Transverse colon (tissue), 4 donors: Measurements from ENCODE around the gene HIVEP2. TPM values are rescaled to one million over a fixed set of nuclear protein-coding genes. Genes with fewer than 3 reads are reported as not detected.

Experiments
- DNase-seq: peaks from one replicate; pipeline ENCODE4 v3.0.0-alpha.2; 2019
- H3K27ac ChIP-seq, 4 donors: fragments of 200-600 bp; sonication (generic); 2 replicates each; pipeline ENCODE4 v1.5.1; 2016 to 2018; ENCODE audit warnings: inconsistent platforms in 4 of 4
- H3K27me3 ChIP-seq: fragments of 200-600 bp; sonication (generic); 2 replicates; pipeline ENCODE4 v1.5.1; 2017; ENCODE audit warnings: inconsistent platforms
- H3K36me3 ChIP-seq, 4 donors: fragments of 200-600 bp; sonication (generic); 2 replicates each; pipeline ENCODE4 v1.5.1; 2017 to 2019; ENCODE audit warnings: inconsistent platforms in 4 of 4
- H3K4me1 ChIP-seq, 4 donors: fragments of 200-600 bp; sonication (generic); 2 replicates each; pipeline ENCODE4 v1.5.1; 2017 to 2020; ENCODE audit warnings: inconsistent platforms in 4 of 4
- H3K4me3 ChIP-seq, 4 donors: fragments of 200-600 bp; sonication (generic); 1 replicate in 1 of 4; 2 replicates in 3 of 4; pipeline versions ENCODE4 v1.5.1 to v1.6.1; 2017 to 2019; ENCODE audit warnings: inconsistent platforms in 4 of 4
- H3K9me3 ChIP-seq, 2 donors: fragments of 200-600 bp; sonication (generic); 2 replicates each; pipeline ENCODE4 v1.5.1; 2017 to 2019; ENCODE audit warnings: inconsistent platforms in 2 of 2
- EP300 ChIP-seq: sonication (generic); formaldehyde crosslinking; IDR thresholded peaks from one replicate; pipeline ENCODE4 v1.6.1; 2017; ENCODE audit warnings: antibody characterized with exemption, low read depth
- POLR2A ChIP-seq: fragments of 450-650 bp; IDR thresholded peaks from one replicate; pipeline ENCODE4 v1.6.1; 2016; ENCODE audit warnings: antibody characterized with exemption, mild to moderate bottlenecking, moderate library complexity
- POLR2AphosphoS5 ChIP-seq, 3 donors: sonication (generic); formaldehyde crosslinking; IDR thresholded peaks; one replicate each; pipeline ENCODE4 v1.6.1; 2016; ENCODE audit warnings: antibody characterized with exemption in 3 of 3
- WGBS, 2 donors: methylation state at CpG; one replicate each; pipeline ENCODE4 v1.1.5; 2018; ENCODE audit warnings: low coverage in 1 of 2; 5-methylcytosine and 5-hydroxymethylcytosine counted together
- in situ Hi-C, 4 donors: fragments of 200-750 bp; cut with MboI; loops; one replicate each; pipeline versions ENCODE4 v1.15.0 to v1.15.1; 2017; ENCODE audit warnings: low sequenced_read_pairs in 3 of 4, low pct_ligation_motif_present in 1 of 4, low pct_unique_long_range_greater_than_20kb in 1 of 4
- intact Hi-C: fragments of 100-400 bp; cut with DNase I; formaldehyde crosslinking; loops from one replicate; pipeline ENCODE4 v1.15.1; 2023; ENCODE audit warnings: low total_unique reads
- total RNA-seq, 4 donors: library from RNA; depleted of rRNA; stranded (reverse); fragments of >200 nt; gene quantifications; one replicate each; pipeline ENCODE4 v1.1.0, GENCODE V29; 2016
- TF ChIP-seq, protein P1 (sequence below), 5 experiments: fragments of 200-600 bp in 3 of 5; fragments of 450-650 bp in 2 of 5; sonication (generic) in 3 of 5; IDR thresholded peaks; 1 replicate in 2 of 5; 2 replicates in 3 of 5; pipeline ENCODE4 v1.5.1; 2016 to 2017; ENCODE audit warnings: antibody characterized with exemption in 5 of 5, inconsistent platforms in 3 of 5, mild to moderate bottlenecking in 2 of 5, moderate library complexity in 1 of 5

HIVEP2 gene
- total RNA-seq, 4 donors from 2014 or later, result 10.0 to 22.5 (median 13.7) TPM

DNA sequence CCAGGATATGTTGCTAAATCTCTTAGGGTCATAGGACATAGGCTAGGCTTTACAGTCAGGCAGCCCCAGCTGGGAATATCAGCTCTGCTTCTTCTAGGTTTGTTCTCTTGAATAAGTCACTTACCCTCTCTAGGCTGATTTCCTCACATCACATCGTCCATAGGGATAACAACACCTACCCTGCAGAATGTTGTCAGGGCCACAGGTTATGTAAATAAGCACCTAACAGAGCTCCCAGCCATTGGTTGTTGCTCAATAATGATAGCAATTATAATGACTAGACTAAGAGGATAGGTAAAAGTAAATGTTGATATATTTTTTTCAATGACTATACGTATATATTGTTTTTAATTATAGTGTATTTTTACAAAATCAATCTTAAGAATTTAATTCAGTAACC, 135.0 kb downstream of the HIVEP2 start:
- in situ Hi-C loops, result no loop called here
- TF ChIP-seq, protein P1, sequence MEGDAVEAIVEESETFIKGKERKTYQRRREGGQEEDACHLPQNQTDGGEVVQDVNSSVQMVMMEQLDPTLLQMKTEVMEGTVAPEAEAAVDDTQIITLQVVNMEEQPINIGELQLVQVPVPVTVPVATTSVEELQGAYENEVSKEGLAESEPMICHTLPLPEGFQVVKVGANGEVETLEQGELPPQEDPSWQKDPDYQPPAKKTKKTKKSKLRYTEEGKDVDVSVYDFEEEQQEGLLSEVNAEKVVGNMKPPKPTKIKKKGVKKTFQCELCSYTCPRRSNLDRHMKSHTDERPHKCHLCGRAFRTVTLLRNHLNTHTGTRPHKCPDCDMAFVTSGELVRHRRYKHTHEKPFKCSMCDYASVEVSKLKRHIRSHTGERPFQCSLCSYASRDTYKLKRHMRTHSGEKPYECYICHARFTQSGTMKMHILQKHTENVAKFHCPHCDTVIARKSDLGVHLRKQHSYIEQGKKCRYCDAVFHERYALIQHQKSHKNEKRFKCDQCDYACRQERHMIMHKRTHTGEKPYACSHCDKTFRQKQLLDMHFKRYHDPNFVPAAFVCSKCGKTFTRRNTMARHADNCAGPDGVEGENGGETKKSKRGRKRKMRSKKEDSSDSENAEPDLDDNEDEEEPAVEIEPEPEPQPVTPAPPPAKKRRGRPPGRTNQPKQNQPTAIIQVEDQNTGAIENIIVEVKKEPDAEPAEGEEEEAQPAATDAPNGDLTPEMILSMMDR (IDR thresholded peaks at IDR 0.05), result no peak
- no peak for TF ChIP-seq POLR2A
- no peak for TF ChIP-seq POLR2AphosphoS5 (IDR thresholded peaks at IDR 0.05)
- no peak for TF ChIP-seq EP300
- DNase-seq, result no peak
- Histone ChIP-seq H3K27ac (no peak overlapping the region), H3K36me3 (no peaks in the 10 kb centered on the region), H3K27me3 (no peaks in the 10 kb centered on the region), H3K4me1 (peaks cover 0 to 4% (median 0%) of the 10 kb centered on the region in 4 donors), H3K9me3 (no peaks in the 10 kb centered on the region), H3K4me3 (no peak overlapping the region)
- intact Hi-C loops, result no loop called here
- WGBS, 2 donors, result 93 to 94% methylated on average over 1 to 2 of the region's 2 CpGs

DNA sequence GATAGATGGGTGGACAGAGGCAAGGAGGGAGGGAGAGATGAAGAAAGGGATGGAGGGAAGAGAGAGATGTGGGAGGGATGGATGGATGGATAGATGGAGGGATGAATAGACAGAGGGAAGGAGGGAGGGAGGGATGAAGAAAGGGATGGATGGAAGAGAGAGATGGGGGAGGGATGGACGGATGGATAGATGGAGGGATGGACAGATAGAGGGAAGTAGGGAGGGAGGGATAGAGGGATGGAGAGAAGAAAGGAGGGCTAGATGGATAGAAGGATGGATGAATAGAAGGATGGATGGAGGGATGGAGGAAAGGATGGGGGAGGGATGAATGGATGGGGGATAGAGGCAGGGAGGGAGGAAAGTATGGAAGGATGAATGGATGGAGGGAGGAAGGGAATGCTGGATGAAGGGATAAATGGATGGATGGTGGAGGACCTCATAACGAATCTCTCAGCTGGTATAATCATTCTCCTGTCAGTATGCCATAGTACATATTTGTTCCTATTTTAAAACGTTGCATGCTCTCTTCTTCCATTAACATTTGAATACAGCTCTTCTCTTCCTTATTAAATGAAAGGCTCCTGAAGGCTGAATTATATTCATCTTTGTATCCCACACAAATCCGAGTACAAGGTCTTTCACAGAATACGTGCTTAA, 136.4 kb downstream of the HIVEP2 start:
- H3K4me1 ChIP-seq, result peaks cover 0 to 4% (median 0%) of the 10 kb centered on the region in 4 donors
- H3K9me3 ChIP-seq, result no peaks in the 10 kb centered on the region
- TF ChIP-seq POLR2A (no peak), EP300 (no peak), POLR2AphosphoS5 (IDR thresholded peaks at IDR 0.05) (no peak)
- TF ChIP-seq, protein P1 (IDR thresholded peaks at IDR 0.05), result no peak
- intact Hi-C loops, result no loop called here
- H3K4me3 ChIP-seq, result no peak overlapping the region
- H3K27ac ChIP-seq, result no peak overlapping the region
- H3K36me3 ChIP-seq, result no peaks in the 10 kb centered on the region
- no peak for DNase-seq
- no peaks in the 10 kb centered on the region for H3K27me3 ChIP-seq
- in situ Hi-C loops, result no loop called here
- WGBS, 2 donors, result 95 to 96% methylated on average over 5 of the region's 5 CpGs

DNA sequence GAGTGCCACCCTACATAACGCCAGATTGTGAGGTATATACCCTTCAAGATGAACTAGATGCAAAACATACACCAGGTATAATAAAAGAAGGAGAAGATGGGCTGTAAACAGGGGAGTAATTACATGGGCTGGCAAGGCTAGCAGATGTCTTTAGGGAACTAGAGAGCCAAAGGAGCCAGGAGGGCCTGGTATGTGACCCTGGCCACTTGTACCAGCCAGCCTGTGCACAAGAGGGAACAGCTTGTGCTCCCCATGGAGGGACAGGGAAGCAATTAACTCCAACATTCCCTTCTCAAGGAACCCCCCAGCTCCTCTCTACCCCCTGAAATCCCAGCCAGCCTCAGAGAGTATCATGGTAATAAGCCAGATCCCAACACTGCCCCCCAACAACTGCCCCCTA, 139.9 kb downstream of the HIVEP2 start:
- WGBS, 2 donors, result 75 to 81% methylated on average over 1 of the region's 1 CpG

DNA sequence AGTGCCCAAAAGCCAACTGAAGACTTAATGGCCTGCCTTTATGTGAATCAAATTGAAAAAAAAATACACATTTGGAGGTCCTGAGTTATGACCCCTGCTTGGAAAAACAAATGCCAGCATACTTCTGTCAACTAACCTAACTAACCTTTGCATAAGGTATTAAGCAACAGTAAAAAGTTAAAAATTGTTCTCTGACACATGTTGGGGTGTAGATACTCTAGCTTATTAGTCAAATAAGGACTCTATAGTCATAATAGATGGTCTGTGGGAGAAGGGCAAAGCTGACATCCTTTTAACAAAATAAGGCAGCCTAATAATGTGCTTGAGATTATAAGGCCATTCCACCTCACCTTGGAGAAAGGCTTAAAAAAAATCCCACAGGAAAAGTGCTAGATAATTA, 140.5 kb downstream of the HIVEP2 start:
- Histone ChIP-seq H3K4me3 (no peak overlapping the region), H3K4me1 (no peaks in the 10 kb centered on the region), H3K27me3 (no peaks in the 10 kb centered on the region), H3K36me3 (no peaks in the 10 kb centered on the region), H3K27ac (no peak overlapping the region), H3K9me3 (no peaks in the 10 kb centered on the region)
- no peak for DNase-seq
- TF ChIP-seq POLR2A (no peak), POLR2AphosphoS5 (IDR thresholded peaks at IDR 0.05) (no peak), EP300 (no peak)
- TF ChIP-seq, protein P1 (IDR thresholded peaks at IDR 0.05), result no peak
- intact Hi-C loops, result no loop called here
- in situ Hi-C loops, result no loop called here

More for the DNA sequence above, 139.9 kb downstream of the HIVEP2 start:
- intact Hi-C loops, result no loop called here
- no peak for TF ChIP-seq EP300
- TF ChIP-seq POLR2AphosphoS5 (IDR thresholded peaks at IDR 0.05), result no peak
- TF ChIP-seq POLR2A, result no peak
- TF ChIP-seq, protein P1 (IDR thresholded peaks at IDR 0.05), result no peak
- Histone ChIP-seq H3K27ac (no peak overlapping the region), H3K36me3 (no peaks in the 10 kb centered on the region), H3K9me3 (no peaks in the 10 kb centered on the region), H3K4me3 (no peak overlapping the region), H3K27me3 (no peaks in the 10 kb centered on the region), H3K4me1 (no peaks in the 10 kb centered on the region)
- DNase-seq, result no peak
- in situ Hi-C loops, result no loop called here
